Vagina (tissue), 2 donors: ENCODE data around the gene SPSB2.

Experiments used
- CTCF ChIP-seq, 3 experiments: fragments of 450-650 bp in 2 of 3; fragments of 200-600 bp in 1 of 3; sonication (generic) in 1 of 3; IDR thresholded peaks; one replicate each; pipeline ENCODE4 v1.5.1; 2017 to 2019; ENCODE audit warnings: antibody characterized with exemption in 3 of 3, mild to moderate bottlenecking in 2 of 3, moderate library complexity in 2 of 3
- POLR2AphosphoS5 ChIP-seq, 2 donors: sonication (generic); formaldehyde crosslinking; IDR thresholded peaks; one replicate each; pipeline ENCODE4 v1.9.0; 2017; ENCODE audit warnings: antibody characterized with exemption in 2 of 2, mild to moderate bottlenecking in 2 of 2, low read depth in 1 of 2; ENCODE audit not compliant: insufficient read depth in 1 of 2

- TF ChIP-seq CTCF (IDR thresholded peaks at IDR 0.05) (no peak), POLR2AphosphoS5 (IDR thresholded peaks at IDR 0.05; ENCODE audit: insufficient read depth in 1 of 2, low read depth in 1 of 2) (no peak)
Observed at GRCh38 chr12:6863586-6864321, 9.3 kb downstream of the SPSB2 start.
